ENCODE measurements around the gene SAMD4B.

DNA sequence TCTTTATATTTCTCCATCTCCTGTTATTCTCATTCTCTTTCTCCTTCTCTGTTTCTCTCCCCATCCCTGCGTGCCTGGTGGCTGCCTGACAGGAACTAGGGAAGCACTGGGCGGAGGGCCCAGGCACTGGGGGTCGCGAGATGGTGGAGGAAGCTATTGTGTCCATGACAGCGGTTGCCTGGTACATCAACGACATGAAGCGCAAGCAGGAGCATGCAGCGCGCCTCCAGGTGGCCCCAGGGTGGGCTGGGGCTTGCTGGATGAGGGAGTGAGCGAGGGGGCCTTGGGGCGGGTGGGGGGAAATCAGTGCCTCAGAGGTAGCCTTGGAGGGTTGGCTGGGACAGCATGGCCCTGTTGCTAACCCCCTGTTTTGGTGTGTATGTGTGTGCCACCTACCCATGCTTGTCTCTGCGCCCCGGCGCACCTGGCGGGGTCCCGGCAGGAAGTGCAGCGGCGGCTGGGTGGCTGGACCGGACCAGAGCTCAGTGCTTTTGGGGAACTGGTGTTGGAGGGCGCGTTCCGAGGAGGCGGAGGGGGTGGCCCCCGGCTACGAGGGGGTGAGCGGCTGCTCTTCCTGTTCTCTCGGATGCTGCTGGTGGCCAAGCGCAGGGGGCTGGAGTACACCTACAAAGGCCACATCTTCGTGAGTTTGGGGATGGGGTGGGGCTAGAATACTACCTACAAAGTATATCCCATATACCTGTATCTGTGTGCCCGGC lies 75.4 kb downstream of the SAMD4B start:
- no peak for TF ChIP-seq EZH2 (IDR thresholded peaks at IDR 0.05; ENCODE audit: low read depth, unreplicated experiment)
- TF ChIP-seq, protein P1, sequence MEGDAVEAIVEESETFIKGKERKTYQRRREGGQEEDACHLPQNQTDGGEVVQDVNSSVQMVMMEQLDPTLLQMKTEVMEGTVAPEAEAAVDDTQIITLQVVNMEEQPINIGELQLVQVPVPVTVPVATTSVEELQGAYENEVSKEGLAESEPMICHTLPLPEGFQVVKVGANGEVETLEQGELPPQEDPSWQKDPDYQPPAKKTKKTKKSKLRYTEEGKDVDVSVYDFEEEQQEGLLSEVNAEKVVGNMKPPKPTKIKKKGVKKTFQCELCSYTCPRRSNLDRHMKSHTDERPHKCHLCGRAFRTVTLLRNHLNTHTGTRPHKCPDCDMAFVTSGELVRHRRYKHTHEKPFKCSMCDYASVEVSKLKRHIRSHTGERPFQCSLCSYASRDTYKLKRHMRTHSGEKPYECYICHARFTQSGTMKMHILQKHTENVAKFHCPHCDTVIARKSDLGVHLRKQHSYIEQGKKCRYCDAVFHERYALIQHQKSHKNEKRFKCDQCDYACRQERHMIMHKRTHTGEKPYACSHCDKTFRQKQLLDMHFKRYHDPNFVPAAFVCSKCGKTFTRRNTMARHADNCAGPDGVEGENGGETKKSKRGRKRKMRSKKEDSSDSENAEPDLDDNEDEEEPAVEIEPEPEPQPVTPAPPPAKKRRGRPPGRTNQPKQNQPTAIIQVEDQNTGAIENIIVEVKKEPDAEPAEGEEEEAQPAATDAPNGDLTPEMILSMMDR (conservative IDR thresholded peaks at IDR 0.05; ENCODE audit: low read depth in 2 of 2): no peak
- TF ChIP-seq, protein P2, sequence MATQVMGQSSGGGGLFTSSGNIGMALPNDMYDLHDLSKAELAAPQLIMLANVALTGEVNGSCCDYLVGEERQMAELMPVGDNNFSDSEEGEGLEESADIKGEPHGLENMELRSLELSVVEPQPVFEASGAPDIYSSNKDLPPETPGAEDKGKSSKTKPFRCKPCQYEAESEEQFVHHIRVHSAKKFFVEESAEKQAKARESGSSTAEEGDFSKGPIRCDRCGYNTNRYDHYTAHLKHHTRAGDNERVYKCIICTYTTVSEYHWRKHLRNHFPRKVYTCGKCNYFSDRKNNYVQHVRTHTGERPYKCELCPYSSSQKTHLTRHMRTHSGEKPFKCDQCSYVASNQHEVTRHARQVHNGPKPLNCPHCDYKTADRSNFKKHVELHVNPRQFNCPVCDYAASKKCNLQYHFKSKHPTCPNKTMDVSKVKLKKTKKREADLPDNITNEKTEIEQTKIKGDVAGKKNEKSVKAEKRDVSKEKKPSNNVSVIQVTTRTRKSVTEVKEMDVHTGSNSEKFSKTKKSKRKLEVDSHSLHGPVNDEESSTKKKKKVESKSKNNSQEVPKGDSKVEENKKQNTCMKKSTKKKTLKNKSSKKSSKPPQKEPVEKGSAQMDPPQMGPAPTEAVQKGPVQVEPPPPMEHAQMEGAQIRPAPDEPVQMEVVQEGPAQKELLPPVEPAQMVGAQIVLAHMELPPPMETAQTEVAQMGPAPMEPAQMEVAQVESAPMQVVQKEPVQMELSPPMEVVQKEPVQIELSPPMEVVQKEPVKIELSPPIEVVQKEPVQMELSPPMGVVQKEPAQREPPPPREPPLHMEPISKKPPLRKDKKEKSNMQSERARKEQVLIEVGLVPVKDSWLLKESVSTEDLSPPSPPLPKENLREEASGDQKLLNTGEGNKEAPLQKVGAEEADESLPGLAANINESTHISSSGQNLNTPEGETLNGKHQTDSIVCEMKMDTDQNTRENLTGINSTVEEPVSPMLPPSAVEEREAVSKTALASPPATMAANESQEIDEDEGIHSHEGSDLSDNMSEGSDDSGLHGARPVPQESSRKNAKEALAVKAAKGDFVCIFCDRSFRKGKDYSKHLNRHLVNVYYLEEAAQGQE (IDR thresholded peaks at IDR 0.05; ENCODE audit: unreplicated experiment): no peak
- TF ChIP-seq POLR2AphosphoS5 (IDR thresholded peaks at IDR 0.05; ENCODE audit: low read depth): no peak

Data from GM23338 (cell line).